CD4-positive, alpha-beta T cell treated with Interleukin-21 for 1 hour (primary cell): ENCODE data around the gene RPP25.
A peak's percentile ranks its signal among the peaks of the same experiment; 100 is the strongest.
"Not testable (repeated sequence)": the region's sequence is repeated elsewhere in the genome, so short reads cannot be mapped to it uniquely, and the experiment has no call there.

Experiments
- DNase-seq: peaks from one replicate; pipeline ENCODE4 v3.0.0-alpha.2; 2020

The RPP25 gene

DNA sequence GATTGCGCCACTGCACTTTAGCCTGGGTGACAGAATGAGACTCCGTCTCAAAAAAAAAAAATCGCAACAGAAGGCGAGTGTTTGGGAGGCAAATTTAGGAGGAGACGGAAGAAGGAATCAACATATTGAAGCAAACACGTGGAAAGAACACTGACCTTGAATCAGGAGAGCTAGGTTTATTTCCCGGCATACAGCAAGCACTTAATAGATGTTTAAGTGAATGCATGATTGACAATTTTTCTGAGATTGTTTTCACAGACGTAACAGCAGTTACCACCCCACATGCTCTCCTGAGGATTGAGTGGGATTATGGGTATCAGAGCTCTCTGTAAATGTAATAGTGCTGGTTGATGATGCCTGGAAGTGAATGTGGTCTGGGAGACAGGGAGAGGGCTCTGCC is 5.6 kb upstream of the RPP25 start:
- DNase-seq: no peak

DNA sequence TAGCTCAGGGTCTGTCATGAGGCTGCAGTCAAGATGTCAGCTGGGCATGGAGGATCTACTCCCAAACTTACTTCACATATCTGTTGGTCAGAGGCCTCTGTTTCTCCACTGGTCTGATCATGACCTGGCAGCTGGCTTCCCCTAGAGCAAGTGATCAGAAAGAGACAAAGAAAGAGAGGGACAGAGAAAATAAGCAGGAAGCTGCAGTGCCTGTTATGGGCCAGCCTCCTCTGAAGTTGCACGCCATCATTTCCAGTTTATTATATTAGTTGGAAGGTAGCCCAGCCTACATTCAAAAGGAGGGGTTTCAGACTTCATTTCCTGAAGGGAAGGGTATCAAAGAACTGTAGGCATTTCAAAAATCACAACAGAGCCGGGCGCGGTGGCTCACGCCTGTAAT is 5.0 kb upstream of the RPP25 start:
- no peak for DNase-seq

DNA sequence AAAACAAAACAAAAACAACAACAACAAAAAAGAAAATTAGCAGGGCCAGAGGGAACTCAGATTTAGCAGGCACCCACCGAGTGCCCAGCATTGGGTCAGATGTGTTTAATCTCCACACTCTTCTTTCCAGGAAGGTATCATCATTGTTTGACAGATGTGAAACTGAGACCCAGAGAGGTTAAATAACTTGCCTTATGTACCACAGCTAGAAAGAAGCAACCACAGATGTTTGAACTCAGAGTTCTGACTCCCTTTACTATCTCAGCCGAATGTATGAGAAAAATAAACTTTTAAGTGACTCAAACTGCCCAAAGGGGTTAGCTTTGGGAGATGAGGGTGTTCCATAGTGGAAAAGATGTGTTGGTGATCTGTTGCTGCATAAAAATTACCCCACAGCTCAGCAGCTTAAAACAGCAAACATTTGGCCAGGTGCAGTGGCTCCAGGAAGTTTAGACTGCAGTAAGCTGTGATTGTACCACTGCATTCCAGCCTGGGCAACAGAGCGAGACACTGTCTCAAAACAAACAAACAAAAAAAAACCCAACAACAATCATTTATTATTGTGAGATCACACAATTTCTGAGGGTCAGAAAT is 4.5 kb upstream of the RPP25 start:
- no peak for DNase-seq

DNA sequence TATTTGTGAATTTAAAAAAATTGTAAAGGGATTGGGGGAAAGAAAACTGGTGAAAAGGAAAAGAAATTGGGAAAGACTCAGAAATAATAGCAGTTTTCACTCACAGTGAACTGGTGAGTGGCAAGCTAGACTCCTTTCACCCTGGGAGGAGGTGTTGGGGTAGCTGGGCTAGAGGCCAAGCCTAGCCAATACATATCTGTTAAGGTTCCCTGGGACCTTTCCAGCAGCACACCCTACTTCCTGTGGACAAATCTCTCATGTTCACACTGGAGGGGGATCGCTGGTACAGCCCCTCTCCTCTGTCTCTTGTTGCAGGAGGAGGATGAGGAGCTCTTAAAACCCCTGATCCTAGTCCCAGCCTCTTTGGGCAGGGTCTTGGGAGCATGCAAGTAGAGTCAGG is 3.7 kb upstream of the RPP25 start:
- DNase-seq: no peak

DNA sequence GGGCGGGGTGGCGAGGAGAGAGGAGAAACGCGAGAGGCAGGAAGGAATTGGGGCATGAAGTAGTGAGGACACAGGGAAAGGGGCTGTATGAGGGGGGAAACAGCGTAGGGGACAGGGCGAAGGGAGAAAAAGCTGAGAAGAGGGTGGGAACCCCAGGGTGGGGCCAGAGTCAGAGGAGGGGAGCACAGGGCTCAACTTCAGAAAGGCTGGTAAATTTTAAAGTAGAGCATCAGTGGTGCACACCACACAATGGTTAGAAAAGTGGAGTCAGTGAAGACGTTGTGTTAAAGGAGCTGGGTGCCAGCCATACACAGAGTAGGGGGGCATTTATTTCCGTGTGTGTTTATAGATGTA is 3.0 kb upstream of the RPP25 start:
- no peak for DNase-seq

DNA sequence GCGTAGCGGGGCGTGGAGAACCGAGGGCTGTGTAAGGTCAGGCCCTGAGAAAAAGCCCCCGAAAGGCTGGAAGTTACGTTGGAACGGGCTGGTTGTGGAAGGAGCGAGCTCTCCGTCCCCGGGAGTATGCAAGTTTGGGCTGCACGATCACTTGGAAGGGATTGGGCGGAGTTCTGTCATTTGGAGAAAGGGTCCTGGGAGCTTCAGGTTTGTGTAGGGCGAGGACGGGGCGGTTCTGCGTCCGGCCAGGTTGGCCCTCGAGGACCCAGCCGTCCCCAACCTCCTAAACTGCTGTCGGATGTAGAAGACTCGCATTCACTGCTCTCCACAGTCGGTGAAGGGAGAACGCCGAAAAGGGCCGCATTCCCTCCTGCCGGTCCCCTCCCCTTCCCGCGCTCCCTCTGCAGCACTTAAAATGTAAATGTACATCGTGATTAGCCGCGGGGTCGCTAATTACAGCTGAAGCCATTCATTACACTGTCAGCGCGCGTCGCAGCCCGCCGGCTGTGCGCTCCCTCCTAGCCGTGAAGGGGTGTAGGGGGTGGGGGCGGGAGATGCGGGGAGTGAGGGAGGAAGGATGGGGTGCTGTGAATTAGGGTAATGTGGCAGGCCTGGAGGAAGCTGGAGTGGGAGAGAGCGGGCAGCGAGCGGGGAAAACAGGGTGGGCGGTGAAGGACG is 2.5 kb upstream of the RPP25 start:
- DNase-seq: no peak

DNA sequence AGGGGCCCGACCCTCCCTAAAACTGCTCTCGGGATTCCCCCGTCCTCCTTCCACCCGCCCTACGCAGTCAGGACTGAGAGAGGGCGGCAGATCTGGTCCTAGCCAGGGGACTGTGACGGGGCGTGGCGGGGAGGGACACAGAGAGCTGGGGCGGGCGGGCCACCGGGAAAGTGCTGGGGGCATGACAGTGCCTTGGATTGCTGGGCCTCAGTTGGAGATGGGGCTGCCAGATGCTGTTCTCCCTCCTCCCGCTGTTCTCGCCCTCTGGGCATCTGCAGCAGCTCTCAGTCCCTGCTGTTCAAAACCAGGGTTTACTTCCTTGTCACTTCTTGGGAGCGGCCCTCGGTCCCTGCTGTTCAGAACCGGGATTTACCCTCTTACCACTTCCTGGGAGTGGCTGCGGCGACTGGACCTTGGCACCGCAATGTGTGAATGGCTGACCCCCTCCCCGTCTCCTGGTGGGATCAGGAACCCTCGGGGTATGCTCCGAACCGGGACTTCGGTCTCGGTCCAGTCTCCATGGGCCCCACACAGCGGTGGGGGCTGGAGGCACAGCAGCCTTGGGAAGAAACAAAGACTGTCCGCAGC is 1.8 kb upstream of the RPP25 start:
- DNase-seq: no peak

DNA sequence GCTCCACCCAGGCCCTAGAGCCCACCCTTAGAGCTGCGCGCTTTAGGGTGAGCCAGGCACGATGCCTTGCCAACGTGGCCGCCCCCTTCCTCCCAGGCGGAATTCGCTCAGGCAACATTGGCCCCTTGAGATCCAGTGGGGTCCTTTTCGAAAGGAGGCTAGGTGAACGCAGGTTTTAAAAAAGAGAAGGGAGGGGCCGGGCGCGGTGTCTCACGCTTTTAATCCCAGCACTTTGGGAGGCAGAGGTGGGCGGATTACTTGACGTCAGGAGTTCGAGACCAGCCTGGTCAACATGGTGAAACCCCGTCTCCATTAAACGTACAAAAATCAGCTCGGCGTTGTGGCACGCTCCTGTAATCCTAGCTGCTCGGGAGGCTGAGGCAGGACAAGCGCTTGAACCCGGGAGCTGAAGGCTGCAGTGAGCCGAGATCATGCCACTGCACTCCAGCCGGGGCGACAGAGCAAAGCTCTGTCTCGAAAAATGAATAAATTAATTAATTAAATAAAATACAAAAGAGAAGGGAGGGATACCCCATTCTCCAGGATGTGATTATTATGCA is 984 bp upstream of the RPP25 start:
- no peak for DNase-seq

DNA sequence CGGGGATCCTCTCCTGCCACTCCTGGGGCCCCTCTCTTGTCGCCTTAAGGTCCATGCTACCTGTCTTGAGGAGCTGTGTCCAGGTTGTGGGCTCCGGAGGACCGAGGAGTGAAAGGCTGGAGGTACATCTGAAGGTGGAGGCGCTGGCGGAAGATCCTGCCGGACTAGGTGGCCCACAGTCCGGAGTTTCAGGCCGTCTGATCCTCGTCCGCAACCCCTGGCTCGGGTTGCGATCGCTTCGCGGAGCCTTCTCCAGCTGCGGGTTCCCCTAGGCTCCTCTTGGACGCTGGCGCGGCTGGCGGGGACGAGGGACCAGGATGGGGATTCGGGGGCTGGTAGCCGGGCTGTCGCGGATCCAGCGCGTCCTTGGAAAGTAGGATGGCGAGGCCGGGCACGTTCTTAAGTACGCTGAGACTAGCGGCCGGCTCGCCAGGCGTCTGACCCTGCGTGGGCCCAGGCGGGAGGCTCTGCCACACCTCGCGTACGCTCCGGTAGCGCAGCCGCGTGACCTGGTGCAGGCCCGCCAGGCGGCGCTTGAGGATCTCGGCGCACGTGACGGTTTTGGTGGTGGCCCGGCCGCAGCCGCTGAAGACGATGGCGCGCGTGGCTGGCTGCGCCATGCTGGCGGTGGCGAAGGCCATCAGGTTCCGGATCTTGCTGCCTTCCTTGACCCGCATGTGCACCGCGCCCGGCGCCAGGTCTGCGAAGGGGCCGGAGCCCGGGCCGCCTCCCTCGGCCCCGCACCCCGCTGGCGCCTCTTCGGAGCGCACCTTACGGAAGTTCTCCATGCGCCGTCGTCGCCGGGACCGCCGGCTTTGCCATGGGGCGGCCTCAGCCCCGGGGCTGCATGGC is 550 bp downstream of the RPP25 start:
- DNase-seq: peak; percentile 66

DNA sequence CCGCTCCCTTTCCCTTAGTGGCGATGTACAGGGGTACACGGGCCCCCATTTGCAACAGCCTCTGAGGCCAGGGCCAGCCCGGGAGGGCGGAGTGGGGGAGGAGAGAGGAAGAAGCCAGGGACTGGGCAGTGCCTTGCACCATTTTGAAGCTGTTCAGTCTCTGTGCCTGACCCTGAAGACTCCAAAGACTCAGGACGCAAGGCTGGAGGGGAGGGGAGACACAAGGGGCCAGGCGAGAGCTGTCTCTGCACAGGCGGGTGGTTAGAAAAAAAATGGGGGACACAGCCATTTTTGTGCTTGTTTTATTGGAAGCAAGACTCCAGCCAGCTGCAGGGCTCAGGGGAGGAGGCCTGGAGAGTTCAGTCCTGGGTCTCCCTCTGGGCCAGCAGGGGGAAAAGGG is 1.6 kb downstream of the RPP25 start:
- DNase-seq: no peak

DNA sequence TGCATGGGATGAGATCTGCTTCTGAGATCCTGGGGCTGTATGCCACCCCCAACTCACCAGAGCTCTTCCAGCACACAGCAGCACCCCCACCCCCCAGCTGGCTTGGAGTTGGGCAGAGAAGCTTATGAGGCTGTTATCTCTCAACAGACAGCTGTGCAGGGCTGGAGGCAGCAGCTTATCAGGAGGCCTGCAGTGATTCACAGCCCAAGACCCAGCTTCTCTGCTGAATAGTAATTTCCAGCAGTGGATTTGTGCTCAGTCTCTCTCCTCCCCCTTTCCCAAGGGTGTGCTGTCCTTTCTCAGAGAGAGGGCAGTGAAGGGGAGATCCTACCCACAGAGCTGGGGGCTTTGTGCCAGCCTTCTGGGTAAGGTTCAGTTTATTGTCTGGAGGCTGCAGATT is 2.1 kb downstream of the RPP25 start:
- no peak for DNase-seq

DNA sequence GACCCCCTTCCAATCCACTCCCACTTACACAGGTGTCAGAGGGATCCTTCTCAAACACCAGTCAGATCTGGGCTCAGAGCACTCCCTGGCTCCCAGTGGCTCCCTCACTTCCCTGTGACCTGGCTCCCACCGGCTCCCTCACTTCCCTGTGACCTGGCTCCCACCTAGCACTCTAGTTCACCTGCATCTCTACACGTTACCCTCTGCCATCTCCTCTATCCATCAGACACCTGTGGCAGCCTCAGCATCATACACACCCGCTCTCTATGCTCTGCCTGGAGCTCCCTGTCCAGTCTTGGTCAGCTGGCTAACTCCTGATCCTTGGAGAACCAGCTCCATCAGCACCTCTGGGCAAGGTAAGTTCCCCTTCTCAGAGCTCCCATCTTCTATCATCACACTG is 5.6 kb downstream of the RPP25 start:
- no peak for DNase-seq

DNA sequence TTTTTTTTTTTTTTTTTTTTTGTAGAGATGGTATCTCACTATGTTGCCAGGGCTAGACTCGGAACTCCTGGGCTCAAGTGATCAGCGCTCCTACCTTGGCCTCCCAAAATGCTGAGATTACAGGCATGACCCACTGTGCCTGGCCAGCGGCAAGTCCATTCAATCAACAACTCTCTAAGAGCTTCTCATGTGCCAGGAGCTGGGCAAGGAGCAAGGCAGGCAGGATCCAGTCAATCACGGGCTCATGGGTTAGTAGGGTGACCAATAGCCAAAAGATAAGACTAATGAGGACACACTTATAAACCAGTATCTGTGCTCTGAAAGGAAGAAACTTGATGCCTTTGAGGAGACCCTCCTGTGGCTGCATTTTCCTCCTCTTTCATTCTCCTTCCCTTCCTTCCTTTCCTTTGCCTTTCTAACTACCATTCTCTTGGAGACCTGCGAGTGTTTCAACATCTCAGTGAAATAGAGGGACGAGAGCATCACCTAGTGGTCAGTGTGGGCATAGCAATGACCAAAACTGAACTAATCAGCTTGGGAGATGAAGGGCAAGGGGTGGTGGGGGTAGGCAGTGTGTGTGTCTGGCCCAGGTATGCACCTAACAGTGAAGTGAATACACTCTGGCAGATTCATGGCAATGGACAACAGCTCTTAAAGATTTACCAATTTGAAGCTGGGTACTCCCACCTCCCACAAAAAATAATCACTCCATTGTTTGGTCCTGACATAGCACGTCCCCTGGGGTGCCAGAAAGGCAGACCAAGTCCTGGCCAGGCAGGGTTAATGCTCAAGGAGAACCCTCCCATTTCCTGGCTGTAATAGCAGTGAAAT is 6.3 kb downstream of the RPP25 start:
- DNase-seq: peak; percentile 85

DNA sequence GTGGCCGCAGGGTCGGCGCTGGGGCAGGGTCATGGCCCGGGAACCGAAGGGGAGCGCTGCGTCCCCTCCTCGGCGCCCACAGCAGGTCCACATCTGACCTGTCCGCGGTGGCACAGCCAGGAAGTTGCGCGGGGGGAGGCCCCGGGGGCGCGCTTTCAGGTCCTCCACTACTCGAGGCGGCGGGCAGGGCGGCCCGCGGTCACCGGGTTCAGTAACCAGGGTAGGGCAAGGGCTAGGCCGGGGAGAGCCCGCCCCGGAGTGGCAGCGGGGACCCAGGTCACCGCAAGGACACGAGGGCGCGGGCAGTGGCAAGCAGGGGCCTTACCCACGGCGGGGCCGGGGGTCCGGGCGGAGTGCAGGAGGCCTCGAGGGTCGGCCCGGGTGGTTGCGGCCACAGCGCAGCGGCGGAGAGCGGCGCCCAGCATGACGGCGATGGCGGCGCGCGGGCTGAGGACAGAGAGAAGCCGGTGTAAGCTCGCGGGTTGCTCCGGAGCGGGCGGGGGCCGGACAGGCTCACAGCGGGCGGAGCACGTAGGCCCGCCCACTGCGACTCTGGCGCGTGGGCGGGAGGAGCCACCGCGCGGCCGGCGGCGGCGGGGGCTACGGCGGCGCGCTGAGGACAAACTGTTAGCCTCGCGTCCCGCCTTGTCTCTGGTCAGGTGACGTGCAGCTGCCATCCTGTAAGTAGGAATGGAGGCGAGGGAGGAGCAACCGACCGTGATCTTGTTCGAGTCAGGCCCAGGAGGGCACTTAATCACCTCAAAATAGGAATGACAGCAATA is 18.8 kb downstream of the RPP25 start, which contains the start of gene COX5A:
Gene COX5A (minus strand): TSS at position 484 of the 782 bp plus-strand sequence. CDS start 59 bp downstream, at position 425.
- peak; percentile 93 for DNase-seq

DNA sequence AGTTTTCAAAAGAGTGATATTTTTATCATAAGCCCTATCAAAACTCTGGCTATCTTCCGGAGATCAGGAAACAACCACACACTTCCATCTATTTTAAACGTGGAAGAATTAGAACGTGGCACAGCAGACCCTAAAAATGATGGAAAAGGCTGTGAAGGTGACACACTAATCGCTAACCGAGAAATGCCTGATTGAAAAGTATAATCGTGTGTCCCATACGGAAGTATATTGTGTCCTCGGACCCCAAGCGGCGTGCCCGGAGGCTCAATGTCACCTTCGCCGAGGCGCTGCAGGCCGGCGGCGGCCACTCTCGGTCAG is 19.3 kb downstream of the RPP25 start:
- no peak for DNase-seq

DNA sequence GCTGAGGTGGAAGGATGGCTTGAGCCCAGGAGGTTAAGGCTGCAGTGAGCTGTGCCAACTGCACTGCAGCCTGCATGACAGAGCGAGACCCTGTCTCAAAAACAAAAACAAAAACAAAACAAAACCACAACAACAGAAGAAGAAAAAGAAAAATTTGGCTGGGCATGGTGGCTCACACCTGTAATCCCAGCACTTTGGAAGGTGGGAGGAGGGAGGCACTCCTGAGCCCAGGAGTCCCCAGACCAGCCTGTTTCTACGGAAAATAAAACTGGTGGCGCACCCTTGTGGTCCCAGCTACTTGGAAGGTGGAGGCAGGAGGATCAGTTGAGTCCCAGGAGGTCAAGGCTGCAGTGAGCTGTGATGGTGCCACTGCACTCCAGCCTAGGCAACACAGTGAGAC is 21.4 kb downstream of the RPP25 start:
- DNase-seq: not testable (repeated sequence)

DNA sequence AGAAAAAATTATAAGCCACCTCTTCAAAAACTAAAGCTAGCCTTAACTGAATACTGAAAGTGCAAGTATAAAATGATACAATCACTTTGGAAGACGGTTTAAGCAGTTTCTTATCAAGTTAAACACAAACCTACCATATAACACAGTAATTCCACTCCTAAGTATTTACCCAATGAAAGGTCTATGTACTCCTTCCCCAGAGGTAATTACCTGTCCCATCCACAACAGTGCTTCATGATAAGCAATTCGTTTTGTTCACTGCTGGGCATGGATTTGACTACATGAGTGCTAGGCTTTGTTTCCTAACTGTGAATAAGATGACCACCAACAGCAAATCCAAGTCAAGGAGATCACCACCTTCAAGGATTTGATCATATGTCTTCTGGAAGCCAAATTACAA is 23.0 kb downstream of the RPP25 start:
- no peak for DNase-seq

DNA sequence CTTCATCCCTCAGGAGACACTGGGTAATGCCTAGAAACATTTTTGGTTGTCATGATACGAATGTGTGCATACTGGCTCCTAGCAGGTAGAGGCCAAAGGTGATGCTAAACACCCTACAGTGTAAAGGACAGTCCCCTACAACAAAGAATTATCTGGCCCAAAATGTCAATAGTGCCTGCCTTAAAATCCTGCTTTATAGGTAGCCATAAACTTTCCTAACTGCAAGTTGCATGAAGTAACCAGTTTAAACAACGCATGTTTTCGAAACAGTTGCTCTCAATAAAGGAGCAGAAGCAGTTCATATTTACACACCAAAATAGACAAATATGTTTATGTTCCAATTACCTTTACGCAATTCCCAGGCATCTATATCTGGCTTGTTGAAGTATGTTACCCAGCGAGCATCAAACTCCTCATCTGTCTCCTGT is 27.8 kb downstream of the RPP25 start:
- no peak for DNase-seq

DNA sequence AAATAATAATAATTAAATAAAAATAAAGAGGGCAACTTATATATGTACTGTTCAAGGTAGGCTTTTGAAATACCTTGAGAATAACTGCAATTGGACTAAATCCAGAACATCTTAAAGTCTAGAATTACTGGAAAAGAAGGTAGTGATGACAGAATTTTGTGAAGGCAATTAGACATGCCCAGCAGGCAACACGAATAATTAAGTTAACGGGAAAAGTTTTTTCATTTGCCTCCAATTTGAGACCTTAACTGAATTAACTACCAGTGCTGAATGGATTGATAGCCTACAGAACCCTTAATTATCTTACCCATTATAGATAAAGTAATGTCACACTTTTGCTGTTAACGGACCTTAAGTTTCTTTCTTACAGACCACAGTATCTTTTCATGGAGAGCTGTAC is 32.0 kb downstream of the RPP25 start:
- DNase-seq: no peak

DNA sequence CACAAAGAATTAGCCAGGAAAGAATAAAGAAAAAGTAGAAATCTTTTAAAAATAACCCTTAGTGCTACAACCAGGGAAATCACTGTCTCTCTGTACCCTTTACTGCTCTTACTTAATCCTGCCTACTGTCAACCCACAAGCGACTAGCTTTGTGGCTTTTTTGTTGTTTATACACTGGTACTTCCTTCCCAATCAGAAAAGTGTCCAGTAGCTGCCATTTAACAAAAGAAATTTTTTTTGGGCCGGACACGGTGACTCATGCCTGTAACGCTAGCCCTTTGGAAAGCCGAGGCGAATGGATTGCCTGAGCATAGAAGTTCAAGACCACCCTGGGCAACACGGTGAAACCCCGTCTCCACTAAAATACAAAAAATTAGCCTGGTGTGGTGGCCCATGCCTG is 36.1 kb downstream of the RPP25 start:
- DNase-seq: no peak

DNA sequence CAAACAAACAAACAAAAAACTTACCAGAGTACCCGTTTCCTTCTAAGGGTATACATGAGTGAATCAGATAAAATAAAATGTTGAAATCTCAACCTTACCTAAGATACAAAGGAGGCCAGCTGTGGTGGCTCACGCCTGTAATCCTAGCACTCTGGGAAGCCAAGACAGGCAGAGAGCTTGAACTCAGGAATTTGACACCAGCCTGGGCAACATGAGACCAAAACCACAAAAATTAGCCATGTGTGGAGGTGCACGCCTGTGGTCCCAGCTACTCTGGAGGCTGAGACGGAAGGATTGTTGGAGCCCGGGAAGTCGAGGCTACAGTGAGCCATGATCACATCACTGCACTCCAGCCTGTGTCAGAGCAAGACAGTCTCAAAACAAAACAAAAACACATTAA is 38.9 kb downstream of the RPP25 start:
- no peak for DNase-seq

DNA sequence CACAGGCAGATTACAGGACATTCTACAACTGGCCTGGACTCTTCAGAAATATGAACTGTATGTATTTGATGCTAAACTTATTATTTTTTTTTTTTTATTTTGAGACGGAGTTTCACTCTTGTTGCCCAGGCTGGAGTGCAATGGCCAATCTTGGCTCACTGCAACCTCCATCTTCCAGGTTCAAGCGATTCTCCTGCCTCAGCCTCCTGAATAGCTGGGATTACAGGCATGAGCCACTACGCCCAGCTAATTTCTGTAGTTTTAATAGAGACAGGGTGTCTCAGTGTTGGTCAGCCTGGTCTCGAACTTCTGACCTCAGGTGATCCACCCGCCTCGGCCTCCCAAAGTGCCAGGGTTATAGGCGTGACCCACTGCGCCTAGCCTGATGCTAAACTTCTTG is 42.8 kb downstream of the RPP25 start:
- DNase-seq: not testable (repeated sequence)
